HEK293T (cell line): ENCODE results near the gene PRKG2.

Experiments used
- BHLHE40 ChIP-seq: fragments of 450-650 bp; IDR thresholded peaks from 2 replicates; pipeline ENCODE4 v1.6.1; 2016; ENCODE audit warnings: mild to moderate bottlenecking, moderate library complexity, borderline replicate concordance
- PKNOX1 ChIP-seq: fragments of 450-650 bp; IDR thresholded peaks from 2 replicates; pipeline ENCODE4 v1.6.1; 2016
- ZNF384 ChIP-seq: fragments of 450-650 bp; IDR thresholded peaks from 2 replicates; pipeline ENCODE4 v1.6.1; 2016

GRCh38 chr4:81095389-81095788 is 119.6 kb downstream of the PRKG2 start:
- TF ChIP-seq BHLHE40, result no peak
- no peak for TF ChIP-seq ZNF384
- TF ChIP-seq PKNOX1, result no peak
